Fibroblast of gingiva (primary cell): ENCODE results near the gene BEGAIN.

Experiments used
- DNase-seq: peaks from one replicate; pipeline ENCODE4 v3.0.0-alpha.2; 2011; ENCODE audit warnings: low read depth

The BEGAIN gene

GRCh38 chr14:100567877-100568163 is 19.4 kb downstream of the BEGAIN start:
- no peak for DNase-seq

DNA sequence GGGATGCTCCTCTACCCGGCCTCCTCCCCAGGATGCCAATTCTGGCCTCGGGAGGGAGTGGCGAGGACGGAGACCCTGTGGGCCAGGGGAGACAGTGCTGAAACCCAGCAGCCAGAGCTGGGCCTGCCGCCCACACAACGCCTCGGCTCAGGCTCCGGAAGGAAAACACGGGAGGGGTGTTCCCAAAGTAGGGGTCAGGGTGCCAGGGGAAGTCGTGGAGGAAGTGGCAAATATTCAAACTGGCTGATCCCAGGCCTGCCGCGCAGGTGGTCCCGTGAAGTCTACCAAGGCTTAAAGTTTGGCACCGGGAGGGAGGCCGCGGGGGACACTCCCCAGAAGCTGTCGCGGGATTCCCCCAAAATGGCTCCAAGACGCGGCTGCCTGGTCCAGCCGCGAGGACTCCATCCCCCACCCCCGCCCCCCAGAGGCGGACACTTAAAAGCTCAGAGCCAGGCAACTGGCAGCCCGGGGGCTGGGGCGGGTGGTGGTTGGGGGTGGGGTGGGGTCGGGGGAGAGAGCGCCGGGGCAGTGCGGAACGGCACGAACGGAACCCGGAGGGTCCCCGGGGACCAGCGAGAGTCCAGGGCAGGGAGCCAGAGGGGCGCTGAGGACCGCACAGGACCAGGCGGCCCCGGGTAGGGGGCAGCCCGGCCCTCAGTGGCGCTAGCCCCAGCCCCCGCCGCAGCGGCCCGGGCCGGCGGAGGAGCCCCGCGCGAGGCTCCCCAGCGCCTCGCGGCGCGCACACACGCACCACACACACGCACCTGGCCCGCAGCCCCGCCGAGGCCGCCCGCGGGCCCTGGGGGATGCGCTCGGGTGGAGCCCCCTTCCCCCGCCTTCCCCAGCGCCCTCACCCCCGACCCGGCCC is 20.0 kb downstream of the BEGAIN start:
- no peak for DNase-seq

- DNase-seq = no peak
These were observed 20.6 kb downstream of the BEGAIN start for GRCh38 chr14:100566586-100566985.

GRCh38 chr14:100566119-100566518 is 21.1 kb downstream of the BEGAIN start:
- DNase-seq = no peak

GRCh38 chr14:100565650-100566049 is 21.6 kb downstream of the BEGAIN start:
- DNase-seq = no peak

GRCh38 chr14:100564512-100564911 is 22.7 kb downstream of the BEGAIN start:
- DNase-seq = no peak

DNA sequence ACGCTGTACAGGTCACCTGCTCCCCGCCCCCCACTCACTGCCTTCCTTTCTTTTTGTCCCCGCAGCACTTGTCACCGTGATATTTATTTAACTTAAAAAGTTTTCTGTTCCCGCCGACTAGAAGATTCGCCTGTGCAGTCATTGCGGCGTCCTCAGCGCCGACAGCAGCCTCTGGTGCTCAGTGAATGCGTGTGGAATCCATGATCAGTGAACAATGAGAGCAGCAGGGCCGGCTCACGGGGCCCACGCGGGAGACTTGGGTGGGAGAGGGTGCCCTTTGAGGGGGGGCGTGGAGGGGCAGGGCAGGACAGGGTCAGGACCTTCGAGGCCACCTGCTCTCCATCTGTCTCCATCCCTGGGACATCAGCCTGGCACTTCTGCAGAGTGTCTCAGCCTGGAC is 24.5 kb downstream of the BEGAIN start:
- no peak for DNase-seq

GRCh38 chr14:100561005-100561404 is 26.2 kb downstream of the BEGAIN start:
- no peak for DNase-seq

GRCh38 chr14:100560471-100560870 is 26.7 kb downstream of the BEGAIN start:
- DNase-seq = no peak

DNA sequence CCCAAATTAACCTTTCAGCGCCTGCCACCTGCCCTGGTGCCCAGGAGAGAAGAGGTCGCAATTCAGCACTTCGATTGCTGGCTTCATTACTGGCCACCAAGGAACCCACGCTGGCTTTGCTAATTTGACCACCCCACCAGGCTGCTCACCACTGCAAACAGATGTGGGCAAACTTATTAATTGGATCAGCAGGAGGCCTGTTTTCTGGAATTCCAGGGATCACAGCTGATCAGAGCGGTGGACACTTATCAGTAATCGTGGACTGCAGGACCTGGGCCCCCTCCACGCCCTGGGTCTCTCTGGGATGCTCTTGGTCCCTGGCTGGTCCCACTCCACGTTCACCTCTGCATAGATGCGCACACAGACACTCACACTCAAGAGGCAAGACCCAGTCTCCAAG is 27.8 kb downstream of the BEGAIN start:
- no peak for DNase-seq

- DNase-seq = no peak
These were observed 28.3 kb downstream of the BEGAIN start for GRCh38 chr14:100558966-100559365.

- DNase-seq = no peak
These were observed 29.0 kb downstream of the BEGAIN start for GRCh38 chr14:100558226-100558625.

- no peak for DNase-seq
These were observed 29.6 kb downstream of the BEGAIN start for GRCh38 chr14:100557658-100558057.

GRCh38 chr14:100556936-100557505 is 30.2 kb downstream of the BEGAIN start:
- no peak for DNase-seq

GRCh38 chr14:100556140-100556475 is 31.1 kb downstream of the BEGAIN start:
- DNase-seq = no peak

- DNase-seq = no peak
These were observed 31.6 kb downstream of the BEGAIN start for GRCh38 chr14:100555436-100556139.

DNA sequence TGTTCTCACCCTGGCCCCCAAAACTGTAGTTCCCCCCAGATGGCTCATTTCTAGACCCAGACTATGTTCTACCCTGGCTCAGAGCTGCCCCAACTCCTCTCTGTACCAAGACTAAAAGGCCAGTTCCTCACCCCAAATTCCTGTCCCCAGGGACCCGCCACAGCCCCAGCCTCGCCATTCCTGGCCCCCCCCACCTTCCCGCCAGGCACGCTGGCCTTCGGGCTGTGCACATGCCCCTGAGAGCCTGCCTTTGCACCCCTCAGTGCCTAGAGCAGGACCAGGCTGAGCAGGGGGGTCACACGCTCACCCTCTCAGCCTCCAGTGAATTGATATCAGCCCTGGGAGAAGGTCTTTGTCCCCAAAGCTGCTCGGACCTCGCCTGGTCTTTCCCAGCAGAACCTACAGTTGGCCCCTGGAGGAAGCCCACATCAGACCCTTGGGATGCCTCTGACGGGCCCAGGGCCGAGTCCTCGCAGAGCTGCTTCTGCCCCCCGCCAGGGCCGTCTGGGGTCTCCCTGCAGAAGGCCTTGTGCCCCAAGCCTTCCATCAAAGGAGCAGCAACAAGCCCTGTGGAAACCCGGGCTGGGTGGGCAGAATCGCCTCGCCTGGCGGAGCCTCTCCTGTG is 32.4 kb downstream of the BEGAIN start:
- no peak for DNase-seq

DNA sequence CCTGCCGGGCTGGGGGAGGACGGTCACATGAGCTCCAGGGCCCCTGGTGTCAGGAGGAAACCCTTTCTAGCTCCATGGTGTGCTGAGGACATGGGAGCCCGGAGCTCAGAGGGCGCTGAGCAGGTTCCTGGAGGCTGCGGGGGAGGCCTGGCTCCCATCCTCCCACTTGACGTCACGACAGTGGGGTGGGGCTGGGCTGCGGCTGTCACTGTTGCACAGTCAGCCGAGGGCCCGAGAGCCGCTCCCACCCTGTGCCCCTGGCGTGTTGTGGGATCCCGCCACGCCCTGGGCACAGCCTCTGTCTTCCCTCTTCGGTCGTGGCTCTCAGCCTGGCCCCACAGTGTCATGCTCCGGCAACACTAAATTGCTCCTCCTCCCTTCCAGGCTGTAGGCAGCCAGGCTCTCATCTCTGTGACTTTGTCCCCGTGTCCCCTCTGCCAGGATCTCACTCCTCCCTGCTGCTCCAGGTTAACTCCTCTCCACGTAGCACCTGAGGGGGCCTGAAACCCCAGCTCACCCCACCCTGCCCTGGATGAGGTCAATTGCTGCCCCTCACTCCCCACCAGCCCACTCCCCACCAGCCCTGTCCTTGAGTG is 33.0 kb downstream of the BEGAIN start:
- DNase-seq = no peak

DNA sequence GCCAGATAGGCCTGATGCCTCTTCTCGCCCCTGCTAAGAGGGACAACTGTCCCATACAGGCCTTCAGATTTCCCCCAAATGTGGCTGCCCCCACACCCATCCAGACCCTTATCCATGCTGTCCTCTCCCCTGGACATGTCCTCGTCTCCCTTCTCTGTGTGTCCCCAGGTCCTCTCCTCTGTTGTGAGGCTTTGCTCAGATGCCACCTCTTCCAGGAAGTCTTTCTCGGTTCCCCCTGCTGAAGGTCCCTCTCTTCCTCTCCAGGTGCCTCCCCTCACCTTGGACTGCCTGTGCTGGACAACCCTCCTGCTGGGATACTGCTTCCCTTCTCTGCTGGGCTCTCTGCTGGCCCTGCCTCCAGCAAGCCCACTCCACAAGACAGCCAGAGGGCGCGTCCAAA is 33.7 kb downstream of the BEGAIN start:
- no peak for DNase-seq

DNA sequence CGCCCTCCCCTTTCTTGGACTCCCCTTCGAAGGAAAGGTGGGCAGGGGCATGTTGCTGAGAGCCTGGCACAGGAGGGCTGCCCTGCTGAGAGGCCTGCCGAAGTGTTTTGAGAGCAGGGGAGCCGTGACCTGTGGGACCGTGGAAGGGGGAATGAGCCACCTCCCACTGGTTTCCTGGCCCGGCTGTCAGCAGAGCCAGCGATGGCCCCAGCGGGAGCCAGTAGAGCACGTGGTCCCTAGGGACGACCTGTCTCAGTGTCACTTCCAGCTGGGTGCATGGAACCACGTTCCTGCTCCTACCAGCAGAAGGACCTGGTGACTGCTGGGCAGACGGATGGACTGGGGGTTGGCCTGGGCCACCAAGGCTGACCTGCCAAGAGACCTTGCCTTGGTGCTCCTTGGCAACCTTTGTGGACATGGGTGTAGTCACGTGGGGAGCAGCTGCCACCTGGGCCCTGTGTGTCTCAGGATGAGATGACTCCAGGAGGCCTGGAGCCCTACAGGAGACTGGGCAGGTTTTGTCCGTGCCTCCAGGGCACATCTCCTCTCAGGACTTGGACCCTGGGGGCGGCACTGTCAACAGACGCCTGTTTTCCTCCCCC is 34.6 kb downstream of the BEGAIN start:
- DNase-seq = no peak

GRCh38 chr14:100551056-100551455 is 36.2 kb downstream of the BEGAIN start:
- DNase-seq = no peak
